SU-DHL-6 (cell line): ENCODE measurements around the gene LAMTOR4.

Experiments
- EZH2phosphoT487 ChIP-seq: fragments of 200-600 bp; sonication (generic), shearing (Covaris generic); conservative IDR thresholded peaks from 2 replicates; pipeline ENCODE4 v1.6.1; 2018; ENCODE audit warnings: mild to moderate bottlenecking, antibody characterized with exemption, low read length, moderate library complexity, mixed read lengths
- TF ChIP-seq, protein P1 (sequence below): fragments of 200-600 bp; sonication (generic); IDR thresholded peaks from one replicate; pipeline ENCODE4 v1.5.1; 2017; ENCODE audit warnings: antibody characterized with exemption, mild to moderate bottlenecking, low read length, moderate library complexity; ENCODE audit not compliant: insufficient read depth, poor library complexity, severe bottlenecking

DNA sequence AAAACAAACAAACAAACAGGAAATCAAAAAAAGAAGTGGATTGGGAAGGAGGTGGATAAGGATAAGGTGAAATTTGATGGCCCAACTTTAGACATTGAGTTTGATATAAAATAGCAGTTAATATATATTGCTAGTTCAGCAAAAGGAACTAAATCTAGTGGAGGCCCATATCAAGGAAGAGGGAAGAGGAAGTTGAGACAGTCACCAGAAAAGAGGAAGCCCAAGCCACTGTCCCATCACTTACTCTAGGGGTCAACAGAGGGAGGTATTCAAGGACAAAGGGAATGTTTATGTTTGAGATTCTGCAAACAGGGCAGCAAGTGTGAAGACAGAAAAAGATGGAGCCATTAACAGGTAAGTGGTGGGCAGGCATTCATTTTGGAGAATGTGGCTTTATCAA lies 3.7 kb downstream of the LAMTOR4 start:
- TF ChIP-seq, protein P1, sequence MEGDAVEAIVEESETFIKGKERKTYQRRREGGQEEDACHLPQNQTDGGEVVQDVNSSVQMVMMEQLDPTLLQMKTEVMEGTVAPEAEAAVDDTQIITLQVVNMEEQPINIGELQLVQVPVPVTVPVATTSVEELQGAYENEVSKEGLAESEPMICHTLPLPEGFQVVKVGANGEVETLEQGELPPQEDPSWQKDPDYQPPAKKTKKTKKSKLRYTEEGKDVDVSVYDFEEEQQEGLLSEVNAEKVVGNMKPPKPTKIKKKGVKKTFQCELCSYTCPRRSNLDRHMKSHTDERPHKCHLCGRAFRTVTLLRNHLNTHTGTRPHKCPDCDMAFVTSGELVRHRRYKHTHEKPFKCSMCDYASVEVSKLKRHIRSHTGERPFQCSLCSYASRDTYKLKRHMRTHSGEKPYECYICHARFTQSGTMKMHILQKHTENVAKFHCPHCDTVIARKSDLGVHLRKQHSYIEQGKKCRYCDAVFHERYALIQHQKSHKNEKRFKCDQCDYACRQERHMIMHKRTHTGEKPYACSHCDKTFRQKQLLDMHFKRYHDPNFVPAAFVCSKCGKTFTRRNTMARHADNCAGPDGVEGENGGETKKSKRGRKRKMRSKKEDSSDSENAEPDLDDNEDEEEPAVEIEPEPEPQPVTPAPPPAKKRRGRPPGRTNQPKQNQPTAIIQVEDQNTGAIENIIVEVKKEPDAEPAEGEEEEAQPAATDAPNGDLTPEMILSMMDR = no peak
- no peak for TF ChIP-seq EZH2phosphoT487
